ENCODE measurements around the gene ZNF474.
"Not testable (repeated sequence)": the region's sequence is repeated elsewhere in the genome, so short reads cannot be mapped to it uniquely, and the experiment has no call there.

Gene ZNF474

DNA sequence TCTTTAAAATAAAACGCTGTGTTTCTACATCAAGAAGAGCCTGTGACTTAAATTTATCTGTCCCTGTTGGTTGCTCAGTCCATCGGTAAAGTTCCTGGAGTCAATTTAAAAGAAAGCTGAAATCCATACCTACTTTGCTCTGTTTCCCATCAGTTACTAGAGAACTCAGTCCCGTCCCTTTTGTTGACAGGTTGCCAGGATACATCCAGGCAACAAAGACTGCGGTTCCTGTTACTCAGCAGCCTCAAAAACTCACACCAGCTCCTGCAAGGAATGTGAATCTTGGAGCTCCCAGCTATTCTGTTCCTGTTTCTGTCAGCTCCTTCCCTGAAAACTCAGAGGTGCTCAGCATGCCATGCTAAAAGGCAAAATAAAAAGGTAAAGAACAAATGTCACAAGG, at the start of gene ZNF474:
TSS of gene ZNF474 (plus strand) at position 241 of the 400 bp plus-strand sequence. CDS start 22,445 bp downstream, outside the sequence.
- DNase-seq: no peak

DNA sequence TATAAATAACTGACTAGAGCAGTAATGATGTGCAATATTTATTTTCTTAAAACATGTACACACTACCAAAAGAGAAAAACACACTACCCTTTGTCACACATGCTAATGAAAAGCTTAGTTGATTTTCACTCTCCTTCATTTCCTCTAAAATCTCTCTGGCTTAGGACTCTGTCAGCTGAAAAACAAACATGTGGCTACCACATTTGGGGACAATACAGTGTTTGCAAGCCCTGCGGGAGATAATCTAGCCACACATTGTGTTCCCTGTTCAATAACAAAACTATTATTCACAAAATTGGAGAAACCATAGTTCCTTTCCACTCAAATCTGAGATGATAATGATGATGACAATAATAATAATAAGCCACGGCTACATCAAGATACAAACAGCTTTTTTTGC, 47.8 kb upstream of the ZNF474 start:
- no peak for DNase-seq

DNA sequence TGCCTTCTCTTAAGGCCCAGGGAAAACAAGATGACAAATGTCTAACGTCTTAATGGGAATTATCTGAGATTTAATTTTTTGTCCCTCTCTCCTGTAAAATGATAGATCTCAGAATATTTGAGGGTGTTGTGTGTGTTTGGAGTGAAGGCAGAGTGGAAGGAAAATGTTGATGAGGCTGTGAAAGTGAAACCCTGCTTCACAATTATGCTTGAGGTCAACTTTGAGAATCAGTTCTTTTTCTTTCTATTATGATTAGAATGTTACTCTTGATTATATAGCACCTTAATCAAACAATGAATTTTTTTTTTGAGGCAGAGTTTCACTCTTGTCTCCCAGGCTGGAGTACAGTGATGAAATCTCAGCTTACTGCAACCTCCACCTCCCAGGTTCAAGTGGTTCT, 45.8 kb upstream of the ZNF474 start:
- DNase-seq: no peak

DNA sequence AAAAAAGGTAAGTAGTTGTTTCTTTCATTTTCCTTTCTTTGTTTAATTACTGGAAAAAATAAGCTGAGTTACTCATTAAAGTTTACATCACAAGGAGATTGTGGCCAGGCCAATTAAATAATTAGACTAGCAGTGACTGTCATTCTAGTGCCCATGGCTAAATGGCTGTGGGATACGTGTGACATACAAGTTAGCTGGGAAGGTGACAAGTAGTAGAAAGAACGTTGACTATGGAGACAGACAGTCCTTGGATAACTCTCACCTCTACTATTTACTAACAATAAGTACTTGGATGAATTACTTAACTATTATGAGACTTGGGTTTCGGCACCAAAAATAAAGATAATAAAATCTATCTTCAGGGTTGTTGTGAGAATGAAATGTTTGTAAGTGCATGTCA, 44.3 kb upstream of the ZNF474 start:
- no peak for DNase-seq

DNA sequence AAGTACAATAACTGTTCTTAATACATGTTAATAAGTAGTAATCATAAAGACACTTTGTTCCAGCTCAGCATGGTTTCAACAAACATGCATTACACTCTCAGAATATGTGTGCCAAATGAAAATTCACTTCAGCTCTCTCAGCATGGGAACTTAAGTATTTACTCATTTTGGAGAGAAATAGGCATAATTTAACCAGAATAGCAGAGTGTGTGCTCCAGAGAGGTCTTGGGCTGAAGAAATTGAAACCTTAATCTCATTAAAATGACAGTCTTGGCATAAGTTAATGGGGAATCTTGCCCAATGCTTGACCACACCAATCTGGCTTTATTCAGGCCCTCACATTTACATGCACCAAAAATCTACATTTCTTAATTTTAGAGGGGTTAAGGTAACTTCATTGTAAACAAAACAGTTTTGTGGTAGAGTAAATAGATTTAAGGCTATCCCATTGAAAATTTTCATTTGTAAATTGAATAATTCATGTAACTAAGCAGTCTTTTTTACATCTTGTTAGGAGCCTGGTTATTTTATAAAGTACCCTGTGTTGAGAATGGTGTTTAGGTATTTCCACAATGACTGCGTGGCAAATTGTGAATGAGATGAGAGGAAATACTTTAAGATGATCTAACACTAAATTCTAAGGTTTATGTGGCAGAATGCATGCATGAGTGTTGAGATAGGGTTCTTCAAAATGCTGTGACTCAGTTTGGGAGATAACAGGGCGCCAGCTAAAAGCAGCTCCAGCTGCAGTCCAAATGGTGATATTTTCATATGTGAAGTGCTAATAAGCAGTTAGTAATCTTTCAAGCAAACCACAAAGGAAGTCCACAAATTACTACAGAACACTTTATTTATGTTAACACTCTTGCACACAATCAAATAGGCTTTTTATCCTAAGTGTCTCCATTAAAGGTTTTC, 40.0 kb upstream of the ZNF474 start:
- DNase-seq: no peak

DNA sequence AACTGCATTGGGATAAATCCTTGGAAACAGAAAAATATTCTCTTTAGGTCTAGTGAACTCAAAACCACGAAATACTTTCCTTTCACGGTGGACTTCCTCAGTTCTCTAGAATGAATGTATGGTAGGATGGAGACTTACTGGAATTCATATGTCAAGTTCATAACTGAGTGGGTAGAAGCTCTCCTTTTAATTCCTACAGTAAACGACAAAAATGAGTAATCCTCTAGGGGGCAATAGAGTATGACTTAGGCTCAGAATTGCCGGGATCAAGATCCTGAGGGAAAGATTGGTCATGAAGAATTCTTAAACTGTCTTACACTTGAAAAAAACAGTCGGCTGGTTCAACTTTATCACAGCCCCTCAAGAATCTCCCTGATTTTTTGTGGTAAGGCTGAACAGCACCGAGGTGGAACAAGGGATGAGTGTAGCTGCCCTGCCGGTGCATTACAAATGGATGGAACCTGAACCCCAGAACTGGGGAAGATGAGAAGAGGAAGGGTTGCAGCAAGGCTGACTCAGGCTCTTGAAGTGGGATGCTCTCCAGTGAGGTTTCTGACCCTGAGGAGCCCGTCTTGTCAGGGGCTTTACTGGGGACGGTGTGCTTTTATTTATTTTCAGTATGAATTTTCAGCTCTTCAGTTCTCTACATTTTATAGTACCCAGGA, 37.3 kb upstream of the ZNF474 start:
- DNase-seq: no peak

DNA sequence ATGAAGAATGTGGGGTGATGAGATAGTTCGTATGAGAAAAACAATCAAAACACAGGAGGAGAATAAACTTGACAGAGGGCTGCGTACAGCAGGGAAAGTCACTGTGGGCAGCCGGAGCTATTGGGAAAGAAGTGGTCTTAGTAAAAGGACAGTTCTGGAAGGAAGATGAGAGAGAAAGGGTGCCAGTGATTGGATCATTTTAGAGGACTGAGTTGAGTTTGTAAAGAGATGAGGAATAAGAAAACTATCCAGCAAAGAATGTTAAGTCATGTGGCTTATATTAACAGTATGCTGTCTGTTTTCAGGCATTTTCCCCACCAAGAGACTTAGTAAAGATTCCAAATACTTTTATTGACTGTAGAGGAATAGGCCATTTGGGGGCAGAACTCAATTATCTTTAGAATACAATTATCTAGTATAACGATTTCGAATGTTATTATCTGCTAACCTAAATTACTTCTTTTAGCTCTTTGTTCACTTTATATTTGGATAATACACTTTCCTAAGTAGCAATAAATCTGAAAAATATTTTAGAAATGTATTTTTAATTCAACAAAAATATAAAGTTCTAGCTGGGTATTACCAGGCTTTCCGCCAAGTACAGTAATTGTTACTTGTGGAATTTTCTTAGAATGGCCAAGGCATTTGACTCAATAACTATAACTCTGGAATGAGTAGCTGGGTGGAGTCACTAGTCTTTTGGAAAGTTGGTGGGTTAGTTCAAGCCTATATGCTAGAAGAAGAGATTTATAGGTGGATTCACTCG, 35.7 kb upstream of the ZNF474 start:
- no peak for DNase-seq

DNA sequence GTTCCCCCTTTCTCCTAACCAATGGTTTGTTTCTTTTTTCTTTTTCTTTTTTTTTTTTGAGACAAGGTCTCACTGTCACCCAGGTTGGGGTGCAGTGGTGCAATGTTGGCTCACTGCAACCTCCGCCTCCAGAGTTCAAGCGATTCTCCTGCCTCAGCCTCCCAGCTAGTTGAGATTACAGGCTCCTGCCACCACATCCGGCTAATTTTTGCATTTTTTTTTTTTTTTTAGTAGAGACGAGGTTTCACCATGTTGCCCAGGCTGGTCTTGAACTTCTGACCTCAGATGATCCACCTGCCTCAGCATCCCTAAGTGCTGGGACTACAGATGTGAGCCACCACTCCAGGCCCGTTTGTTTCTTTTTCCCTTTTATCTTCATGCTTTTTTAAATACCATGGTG, 35.1 kb upstream of the ZNF474 start:
- not testable (repeated sequence) for DNase-seq

DNA sequence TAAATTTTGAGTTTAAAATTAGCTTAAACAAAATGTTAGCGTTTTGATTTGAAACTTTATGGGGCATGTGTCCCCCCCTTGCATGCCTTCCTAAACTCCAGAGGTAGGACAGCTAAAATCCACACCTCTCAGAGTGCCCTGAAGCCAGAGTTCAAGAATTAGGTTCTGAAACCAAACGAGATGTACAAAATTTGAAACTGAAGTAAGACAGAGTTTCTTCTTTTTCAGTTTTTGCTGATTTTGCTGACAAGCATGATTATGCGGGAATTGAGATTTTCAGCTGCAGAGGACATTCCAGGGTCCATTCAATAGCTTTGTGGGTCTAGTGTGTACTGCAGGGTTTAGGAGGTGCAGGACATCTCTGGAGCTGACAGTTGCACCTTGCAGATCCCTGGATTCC, 34.2 kb upstream of the ZNF474 start:
- no peak for DNase-seq

DNA sequence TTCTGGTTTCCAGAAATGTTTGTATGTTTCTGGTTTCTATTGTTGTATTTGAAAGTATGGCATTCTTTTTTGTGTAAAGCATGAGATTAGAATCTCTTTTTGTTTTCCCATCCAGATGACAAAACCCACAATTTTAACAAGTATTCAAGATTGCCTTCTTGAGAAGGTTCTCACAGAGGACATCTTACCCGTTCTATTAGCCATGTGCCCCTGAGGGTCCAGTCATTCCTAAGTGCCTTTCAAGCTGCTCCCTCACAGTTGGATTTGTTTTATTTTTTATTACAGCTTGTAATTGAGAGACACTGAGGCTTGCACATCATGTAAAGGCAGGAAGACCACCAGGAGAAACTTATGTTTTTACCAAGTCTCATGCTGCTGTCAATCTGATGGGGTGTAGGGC, 32.0 kb upstream of the ZNF474 start:
- DNase-seq: no peak

DNA sequence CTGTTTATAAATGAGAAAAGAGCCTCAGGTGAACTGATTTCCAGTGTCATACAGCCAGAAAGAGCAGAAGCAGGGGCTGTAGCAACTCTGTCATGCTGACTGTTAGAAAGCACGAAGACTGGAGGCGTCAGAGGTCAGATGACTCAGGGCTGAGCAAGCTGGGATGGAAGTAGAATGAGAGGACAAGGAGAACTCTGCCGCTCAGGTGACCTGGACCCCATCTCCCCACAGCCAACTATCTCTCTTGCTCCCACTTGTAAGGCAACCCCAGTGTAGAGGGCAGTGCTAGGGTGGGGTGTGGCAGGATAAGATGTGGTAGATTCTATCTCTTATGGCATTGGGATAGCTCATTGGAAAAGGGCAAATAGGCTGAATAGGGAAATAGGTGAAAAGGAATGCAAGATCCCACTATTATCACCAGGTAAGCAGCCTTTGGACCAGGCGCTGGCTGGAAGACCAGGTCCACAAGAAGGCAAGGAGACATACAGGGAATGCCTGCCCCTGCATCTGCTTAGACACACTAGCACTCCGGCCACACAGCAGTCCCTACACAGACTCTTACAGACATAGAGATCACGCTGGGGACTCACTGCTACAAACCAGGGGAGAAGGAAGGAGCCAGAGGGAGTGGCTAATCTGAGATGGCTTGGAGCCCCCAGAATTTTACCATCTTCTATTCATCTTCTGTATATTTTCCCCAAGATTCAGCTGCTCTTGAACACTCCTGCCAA, 30.1 kb upstream of the ZNF474 start:
- DNase-seq: no peak

DNA sequence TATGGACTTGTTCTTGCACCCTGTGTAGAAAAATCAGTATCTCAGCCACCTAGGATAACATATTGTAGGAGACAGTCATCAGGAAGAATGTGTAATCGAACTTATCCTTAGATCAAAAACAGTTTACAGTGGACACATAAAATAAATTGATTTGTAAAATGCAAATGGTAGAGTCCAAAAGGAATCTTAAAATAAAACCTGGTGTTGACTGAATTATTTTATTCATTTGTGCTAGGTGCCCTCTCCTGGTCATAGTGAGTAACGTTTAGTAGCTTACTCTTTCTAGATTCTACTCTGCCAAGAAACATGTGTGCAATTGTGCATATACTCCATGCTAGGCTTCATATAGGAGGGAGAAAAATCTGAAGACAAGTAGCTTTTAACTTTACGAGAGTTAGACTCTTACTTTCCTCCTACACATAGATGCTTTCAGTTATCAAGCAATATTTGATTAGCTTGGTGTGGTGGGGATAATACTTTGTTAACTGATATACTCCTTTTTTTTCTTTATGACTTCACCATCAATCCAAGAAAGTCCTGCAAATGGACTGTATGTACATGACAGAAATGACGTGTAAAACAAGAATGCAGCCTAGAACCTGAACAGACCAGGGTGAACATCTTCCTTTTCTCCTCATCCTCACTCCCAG, 27.6 kb upstream of the ZNF474 start:
- DNase-seq: peak; percentile 17

DNA sequence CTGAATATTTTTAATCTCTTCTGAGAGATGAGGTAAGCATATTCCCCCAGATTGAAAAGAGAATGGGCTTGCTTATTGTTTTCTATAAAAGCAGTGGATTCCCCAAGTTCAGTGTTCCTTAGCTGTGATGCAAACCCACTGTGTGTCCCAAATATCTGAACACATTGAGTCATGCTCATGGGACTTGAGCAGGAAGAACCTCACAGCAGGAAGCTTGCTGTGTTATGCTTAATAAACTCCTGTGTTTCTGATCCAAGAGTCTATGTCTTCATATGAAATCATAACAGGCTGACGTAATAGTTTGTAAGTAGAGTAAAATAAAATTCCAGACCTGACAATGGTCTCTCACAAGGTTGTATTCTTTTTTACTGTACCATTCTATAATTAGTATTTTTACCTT, 26.5 kb upstream of the ZNF474 start:
- no peak for DNase-seq

DNA sequence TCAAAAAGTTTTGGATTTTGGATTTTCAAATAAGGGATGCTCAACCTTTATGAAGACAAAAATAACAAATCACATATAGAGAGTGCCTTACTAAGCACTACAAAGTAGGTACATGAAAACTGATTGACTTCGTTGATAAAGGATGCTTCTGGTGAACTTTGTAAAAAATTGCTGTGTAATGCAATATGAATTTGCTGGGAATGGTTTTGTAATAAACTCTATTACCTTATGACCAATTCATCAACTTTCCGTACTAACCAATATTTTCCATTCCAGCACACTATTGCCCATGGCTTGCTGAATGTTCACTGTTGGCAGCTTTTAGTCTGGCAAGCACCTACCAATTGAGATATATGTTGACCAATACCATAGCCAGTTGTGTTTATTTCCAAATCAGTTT, 23.4 kb upstream of the ZNF474 start:
- DNase-seq: no peak

DNA sequence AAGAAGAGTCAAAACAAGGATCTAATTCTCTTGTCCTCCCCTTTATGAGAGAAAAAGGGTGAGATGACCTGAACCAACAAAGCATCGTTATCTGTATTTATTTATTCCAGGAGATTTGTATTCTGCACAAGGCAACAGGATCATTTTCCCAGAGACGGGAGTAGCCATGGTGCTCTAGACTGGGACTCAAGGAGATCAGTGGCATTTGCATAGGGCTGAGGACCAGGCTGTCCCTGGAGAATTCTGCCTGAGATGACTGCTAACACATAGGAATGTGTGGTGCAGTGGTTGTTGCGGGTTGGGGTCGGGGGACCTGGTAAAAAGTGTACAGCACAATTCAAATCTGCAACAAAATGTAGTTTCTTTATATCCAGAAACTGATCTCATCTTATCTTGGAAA, 22.3 kb upstream of the ZNF474 start:
- no peak for DNase-seq

DNA sequence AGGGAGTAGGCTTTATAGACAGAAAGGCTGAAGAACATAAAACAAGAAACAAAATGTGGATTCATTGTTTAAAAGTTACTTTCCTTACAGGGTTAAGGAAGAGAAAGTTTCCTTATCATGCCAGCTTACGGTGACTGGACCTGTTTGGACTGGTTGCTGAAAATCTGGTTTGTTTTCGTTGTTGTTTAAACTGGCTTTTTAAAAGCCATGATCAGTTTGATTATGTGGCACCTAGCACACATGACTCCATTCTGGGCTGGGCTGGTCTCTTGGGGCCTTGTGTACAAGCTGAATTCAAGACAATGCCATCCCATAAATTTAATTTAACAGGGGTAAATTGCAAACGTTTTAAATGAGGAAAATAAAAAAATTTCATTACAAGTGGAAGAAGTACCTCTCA, 18.4 kb upstream of the ZNF474 start:
- DNase-seq: no peak

DNA sequence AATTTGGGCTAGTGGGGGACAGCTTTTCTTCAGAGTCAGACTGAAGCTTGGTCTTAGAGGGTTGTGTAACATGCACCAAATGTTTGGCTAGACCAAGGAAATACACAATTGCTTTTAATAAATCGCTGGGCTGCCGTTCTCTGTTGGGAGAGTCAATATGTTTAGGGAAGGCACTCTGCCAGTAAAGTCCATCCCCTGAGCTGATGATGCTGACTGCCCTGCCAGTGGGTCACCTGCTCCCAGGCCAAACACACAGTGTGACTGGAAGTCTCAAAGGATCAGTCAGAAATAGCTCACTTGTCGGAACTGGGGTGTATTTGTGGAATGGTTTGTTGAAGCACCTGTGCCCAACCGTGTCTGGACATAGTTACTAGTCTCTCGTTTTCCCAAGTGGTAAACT, 17.9 kb upstream of the ZNF474 start:
- DNase-seq: no peak

DNA sequence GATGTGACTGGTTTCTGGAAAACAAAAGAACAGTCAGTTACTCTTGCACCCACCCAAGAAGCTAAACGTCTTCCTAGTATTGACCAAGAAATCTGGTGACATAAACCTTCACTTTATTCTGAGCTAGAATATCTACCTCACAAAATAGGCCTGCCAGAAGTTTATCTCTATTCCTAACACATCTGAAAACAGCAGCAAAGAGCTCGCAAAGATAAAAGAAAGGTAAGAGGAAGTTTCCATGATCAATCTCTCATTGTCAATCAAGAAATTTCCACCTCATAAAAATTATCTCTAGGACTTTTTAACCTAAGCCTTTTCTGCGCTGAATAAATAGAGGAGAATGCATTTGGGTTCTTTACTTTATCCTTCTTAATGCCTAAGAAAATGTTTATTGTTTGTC, 17.3 kb upstream of the ZNF474 start:
- DNase-seq: no peak

DNA sequence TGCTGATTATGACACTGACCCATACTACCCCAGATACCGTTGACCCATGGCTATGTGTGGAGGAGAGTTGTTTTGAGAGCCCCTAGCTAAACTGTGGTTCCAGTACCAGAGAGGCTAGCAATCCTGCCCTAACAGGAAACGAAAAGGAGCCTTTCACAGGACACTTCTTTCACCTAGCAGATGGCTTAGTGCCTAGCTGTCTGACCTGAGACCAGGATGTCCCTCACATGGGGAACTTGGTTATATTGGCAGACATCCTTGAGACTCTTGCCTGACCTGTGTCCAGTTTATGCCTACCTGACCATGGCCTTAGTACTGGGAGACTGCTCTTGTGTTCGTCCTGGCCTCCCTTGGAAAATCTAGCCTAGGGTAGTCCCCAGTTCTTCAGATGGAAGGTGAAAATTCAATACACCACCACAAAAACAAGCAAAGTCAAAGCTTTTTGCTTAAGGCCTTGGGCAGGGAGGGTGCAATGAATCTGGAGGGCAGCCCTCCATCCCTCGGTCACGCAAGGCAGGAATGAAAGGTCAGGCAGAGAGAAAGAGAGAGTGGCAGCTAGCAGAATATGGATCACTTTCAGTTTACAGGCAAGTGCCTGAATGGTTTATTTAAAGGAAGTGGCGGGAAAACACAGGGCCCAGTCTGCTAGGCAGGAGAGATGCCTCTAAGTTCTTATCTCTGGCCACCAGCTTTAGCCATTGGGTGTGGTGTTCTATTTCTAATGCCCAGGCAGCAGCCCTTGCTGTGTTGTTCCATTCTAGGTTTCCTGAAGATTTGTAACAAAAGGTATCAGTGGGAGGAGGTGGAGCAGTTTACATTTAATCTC, 16.4 kb upstream of the ZNF474 start:
- DNase-seq: no peak

DNA sequence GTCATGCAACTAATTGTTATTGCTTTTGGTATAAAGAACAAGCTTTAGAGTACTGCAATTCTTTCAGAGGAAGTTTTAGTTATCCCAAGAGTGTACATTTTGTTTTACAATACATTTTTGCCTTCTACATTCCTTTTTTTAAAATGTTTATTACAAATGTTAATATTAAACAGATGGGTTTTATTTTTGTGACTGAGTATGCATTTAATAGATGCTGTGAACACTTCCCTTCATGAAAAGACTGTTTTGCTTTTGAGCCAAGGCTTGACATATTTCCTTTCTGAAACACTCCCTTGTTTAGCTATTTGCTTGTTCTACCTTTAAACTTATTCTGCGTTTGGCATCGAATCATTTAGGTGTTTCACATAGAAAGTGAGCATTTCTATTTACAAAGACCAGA, 14.8 kb upstream of the ZNF474 start:
- DNase-seq: no peak

DNA sequence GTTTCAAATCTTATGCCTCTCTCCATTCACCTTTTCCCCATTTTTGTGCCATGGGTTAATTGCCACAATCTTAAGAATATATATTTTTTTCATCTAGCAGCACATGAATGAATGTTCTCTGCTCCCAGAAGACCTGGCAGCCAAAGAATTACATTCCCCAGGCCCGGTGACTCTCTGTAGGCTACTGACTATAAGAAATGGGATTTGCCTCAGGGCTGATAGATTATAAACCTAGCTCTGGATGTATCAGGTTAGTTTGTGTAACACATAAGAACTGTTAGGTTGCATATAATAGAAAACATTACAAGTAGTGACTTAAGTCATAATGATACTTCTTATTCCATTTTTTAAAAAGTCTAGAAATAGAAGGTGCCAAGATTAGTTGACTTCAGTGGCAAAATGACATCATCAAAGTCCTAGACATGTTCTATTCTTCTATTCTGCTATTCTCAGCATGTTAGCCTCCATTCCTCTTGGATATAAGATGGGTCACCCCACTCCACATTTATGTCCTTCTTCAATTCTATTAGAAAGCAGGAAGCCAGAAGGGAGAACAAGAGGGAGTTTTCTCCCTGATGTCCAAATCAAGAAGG, 10.9 kb upstream of the ZNF474 start:
- DNase-seq: no peak
